ENCODE data around the gene TNRC6C.

DNA sequence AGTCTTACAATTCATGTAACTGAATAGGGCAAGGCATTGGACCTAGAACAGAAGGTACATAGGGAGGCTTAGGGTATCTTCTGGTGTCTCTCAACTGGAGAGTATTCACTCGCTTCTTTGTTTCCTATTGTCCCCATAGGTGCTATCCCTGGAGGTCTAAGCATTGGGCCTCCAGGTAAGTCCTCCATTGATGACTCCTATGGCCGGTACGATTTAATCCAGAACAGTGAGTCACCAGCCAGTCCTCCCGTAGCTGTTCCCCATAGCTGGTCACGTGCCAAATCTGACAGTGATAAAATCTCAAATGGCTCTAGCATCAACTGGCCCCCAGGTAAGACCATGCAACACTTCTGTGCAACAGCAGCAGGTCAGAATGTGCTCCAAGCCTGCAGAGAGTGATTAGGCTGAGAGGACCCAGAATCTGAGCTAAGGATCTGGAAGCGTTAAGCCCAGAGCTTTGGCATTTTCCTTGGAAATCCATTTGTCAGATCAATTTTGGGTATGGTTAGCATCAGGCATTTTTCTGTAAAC lies 134.4 kb downstream of the TNRC6C start:
- TF ChIP-seq, protein P1, sequence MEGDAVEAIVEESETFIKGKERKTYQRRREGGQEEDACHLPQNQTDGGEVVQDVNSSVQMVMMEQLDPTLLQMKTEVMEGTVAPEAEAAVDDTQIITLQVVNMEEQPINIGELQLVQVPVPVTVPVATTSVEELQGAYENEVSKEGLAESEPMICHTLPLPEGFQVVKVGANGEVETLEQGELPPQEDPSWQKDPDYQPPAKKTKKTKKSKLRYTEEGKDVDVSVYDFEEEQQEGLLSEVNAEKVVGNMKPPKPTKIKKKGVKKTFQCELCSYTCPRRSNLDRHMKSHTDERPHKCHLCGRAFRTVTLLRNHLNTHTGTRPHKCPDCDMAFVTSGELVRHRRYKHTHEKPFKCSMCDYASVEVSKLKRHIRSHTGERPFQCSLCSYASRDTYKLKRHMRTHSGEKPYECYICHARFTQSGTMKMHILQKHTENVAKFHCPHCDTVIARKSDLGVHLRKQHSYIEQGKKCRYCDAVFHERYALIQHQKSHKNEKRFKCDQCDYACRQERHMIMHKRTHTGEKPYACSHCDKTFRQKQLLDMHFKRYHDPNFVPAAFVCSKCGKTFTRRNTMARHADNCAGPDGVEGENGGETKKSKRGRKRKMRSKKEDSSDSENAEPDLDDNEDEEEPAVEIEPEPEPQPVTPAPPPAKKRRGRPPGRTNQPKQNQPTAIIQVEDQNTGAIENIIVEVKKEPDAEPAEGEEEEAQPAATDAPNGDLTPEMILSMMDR (IDR thresholded peaks at IDR 0.05) = no peak
- TF ChIP-seq POLR2A (IDR thresholded peaks at IDR 0.05) = no peak

All from lower leg skin (tissue), 3 donors.